Transverse colon (tissue), 3 donors: ENCODE data around the gene ST8SIA1.

Source experiments
- EP300 ChIP-seq: sonication (generic); formaldehyde crosslinking; IDR thresholded peaks from one replicate; pipeline ENCODE4 v1.6.1; 2017; ENCODE audit warnings: antibody characterized with exemption, low read depth
- POLR2AphosphoS5 ChIP-seq, 3 donors: sonication (generic); formaldehyde crosslinking; IDR thresholded peaks; one replicate each; pipeline ENCODE4 v1.6.1; 2016; ENCODE audit warnings: antibody characterized with exemption in 3 of 3

- TF ChIP-seq EP300 (no peak), POLR2AphosphoS5 (IDR thresholded peaks at IDR 0.05) (no peak)
Measured at GRCh38 chr12:22333186-22333712, 1.3 kb downstream of the ST8SIA1 start.
